ENCODE data around the gene KCNN3.

Gene KCNN3

DNA sequence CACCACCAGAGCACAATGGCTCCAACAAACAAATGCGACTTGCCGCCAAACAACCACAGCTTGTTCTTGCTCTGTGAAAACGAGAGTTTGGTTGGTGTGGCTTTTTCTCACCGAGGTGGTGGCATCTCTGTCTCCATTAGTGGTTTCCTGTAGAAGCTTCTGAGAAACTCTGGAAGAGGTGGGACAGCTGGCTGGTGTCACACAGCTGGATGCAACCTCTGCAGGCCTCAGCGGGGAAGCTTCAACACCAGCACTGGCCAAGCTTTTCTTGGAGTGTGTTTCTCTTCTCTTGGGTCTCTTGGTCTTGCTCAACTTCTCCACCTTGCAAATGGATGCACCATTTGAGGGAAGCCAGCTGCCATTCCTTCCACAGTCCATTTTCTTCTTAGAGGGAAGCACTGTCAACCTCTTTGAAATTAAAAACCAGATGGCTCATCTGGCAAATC lies 124.8 kb downstream of the KCNN3 start:
- DNase-seq (ENCODE audit: low read depth), result no peak
- H3K4me3 ChIP-seq (ENCODE audit: low read depth, low read length), result no peak overlapping the region

DNA sequence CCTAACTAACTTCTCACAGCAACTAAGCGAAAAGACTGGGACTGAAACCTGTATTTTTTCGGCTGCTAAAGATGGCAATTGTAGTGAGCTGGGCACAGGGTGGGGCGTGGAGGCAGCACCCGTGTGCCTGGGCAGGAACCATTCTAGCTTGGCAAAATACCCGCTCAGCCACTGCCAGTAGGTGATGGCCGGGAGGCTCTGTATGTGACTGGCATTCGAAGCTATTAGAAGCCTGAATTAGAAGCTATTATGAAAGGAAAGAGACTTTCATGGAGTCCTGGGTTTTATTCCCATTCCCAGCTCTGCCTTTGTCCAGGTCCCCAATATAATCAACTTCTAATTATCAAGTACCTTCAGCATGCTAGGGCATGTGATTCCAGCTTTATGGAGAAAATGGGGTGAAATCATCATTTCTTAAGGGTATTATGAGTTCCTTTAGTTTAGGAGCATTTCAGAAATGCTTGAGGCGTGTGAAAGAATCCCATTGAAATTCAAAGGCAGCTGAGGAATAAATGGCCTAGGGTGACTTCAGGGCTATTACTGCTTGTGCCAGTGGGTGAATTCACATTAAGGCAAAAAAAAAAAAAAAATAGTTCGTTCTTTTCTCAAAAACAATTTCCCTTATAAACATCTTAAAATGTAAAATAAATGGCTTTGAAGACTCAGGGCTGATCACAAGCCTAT lies 125.6 kb downstream of the KCNN3 start:
- H3K4me3 ChIP-seq (ENCODE audit: low read depth, low read length), result no peak overlapping the region
- DNase-seq (ENCODE audit: low read depth), result no peak

DNA sequence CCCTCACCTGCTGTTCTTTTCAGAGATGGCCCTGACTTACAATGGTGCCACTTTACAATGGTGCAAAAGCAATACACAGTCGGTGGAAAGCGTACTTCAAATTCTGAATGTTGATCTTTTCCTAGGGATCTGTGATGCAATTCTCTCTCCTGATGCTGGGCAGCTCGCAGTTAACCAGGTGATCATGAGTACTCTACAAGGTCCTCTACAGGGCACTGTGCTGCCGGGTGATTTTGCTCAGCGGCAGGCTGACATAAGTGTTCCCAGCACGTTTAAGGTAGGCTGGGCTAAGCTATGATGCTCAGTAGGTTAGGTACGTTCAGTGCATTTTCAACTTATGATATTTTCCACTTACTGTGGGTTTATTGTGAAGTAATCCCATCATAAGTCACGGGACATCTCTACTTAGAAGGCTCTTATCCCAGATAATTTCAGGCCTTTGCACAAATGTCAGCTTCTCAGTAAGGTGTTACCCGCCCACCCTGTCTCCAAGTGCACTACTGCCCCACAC lies 126.5 kb downstream of the KCNN3 start:
- DNase-seq (ENCODE audit: low read depth), result no peak
- no peak overlapping the region for H3K4me3 ChIP-seq (ENCODE audit: low read depth, low read length)

DNA sequence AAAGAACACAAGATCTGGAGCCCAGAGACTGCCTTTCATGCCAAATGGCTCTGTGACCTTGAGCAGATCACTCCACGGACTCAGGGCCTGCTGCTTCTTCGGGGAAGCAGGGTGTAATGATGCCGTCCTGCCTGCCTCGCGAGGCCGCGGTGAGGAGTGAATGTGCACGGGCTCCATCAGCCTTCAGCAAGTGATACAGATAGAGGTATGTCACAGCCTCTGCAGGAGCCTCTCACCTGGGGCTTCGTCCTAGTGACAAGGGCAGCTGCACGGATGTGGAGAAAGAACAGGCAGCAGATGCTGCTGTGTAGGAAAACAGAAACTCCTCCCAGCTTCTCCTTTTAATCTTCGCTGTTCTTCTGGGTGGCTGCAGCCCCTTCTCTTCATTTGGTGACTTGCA lies 127.5 kb downstream of the KCNN3 start:
- H3K4me3 ChIP-seq (ENCODE audit: low read depth, low read length), result no peak overlapping the region
- DNase-seq (ENCODE audit: low read depth), result no peak

DNA sequence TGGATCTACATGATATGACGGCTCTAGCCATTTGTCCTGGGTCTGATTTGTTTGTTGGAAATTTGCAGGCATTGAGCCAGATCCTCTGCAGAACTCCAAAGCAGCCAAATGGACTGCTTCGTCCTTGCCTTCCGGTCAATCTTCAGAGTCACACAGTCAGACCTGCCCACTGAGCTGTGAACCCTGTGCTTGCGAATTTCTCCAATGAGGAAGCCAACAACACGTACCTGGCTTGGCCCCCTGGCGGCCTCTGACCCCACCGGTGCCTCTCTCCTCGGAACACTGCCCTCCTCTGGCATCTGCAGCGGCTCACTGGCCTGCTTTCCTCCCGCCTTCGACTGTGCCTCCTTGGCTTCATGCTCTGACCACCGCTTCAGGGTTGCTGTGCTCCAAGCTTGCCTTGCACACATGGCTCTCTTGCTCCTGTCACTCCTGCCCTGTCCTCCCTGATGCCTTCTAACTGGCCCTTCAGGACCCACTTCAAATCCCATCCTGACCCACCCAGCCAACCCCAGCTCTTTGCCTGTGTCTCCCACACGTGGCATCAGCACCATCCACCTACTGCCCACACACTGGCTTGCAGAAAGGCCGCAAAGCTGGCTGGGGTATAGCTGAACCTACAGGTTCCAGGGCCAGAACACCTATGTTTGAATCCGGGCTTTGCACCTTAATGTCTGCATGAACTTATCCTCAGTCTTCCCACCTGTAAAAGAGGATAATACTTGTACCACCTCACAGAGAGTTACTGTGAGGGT lies 128.2 kb downstream of the KCNN3 start:
- H3K4me3 ChIP-seq (ENCODE audit: low read depth, low read length), result no peak overlapping the region
- DNase-seq (ENCODE audit: low read depth), result no peak

DNA sequence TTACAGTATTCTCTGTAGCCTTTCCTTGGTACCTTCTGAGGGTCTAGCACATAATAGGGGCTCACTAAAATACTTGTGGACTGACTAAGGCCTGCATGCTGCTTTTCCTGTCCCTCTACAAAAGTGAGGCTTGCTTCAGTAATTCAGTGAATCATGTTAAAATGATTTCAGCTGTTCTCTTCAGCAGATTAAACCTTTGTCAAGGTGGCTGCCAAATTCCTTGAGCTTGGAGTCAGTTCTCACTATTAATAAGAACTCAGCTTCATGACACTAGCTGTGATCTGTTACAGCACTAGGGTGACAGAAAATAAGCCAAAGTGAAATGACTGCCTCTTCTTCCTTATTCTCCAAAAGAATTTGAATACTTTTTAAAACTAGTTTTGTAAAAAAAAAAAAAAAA lies 128.8 kb downstream of the KCNN3 start:
- no peak overlapping the region for H3K4me3 ChIP-seq (ENCODE audit: low read depth, low read length)
- no peak for DNase-seq (ENCODE audit: low read depth)

DNA sequence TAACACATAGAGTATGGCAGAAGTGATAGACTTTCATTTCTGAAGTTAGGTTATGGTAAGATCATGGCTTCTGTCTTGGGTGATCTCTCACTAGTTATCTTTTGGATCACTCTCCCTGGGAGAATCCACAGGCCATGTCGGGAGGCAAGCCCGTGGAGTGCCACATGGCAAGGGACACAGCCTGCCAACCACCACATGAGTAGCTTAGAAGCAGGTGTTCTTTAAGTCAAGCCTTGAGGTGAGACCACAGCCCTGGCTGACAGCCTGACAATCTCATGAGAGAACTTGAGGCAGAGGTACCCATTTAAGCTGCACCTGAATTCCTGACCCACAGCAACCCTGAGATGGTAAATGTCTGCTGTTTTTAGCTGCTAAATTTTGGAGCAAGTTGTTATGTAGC lies 130.4 kb downstream of the KCNN3 start:
- no peak for DNase-seq (ENCODE audit: low read depth)
- no peak overlapping the region for H3K4me3 ChIP-seq (ENCODE audit: low read depth, low read length)

DNA sequence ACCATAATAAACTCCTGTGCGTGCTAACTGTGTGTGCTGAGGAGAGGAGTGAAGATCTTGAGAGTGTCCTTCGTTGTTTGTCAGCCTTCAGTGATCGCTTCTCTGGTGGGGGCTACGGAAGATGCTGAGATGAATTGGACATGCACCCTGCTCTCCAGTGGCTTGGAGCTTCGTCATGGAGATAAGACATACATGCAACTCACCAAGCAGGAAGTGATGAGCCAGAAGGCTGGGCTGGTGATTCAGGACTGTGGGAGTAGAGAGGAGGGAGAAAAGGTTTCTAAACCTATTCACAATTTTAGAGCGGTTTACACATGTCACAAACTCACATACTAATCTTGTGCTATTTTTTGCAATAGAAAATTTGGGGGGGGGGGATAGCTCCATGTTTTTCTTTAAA lies 133.2 kb downstream of the KCNN3 start:
- no peak for DNase-seq (ENCODE audit: low read depth)

DNA sequence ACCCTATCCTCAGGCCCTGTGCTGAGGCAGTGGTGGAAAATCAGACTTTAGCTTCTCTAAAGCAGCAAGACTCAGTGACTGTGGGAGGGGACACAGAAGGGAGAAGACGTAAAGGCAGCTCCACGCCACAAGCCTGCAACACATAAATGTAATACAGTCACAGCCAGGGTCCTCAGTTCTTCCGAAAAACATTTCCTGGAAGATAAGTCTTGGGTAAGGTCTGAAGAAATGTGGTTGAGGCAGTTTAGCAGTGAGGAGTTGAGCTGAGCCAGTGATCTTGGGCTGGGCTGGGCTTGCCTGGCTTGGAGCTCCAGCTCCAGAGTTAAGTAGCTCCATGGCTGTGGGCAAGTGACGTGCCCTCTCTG lies 134.3 kb downstream of the KCNN3 start:
- DNase-seq (ENCODE audit: low read depth), result no peak

More for the DNA sequence above, 133.2 kb downstream of the KCNN3 start:
- H3K4me3 ChIP-seq (ENCODE audit: low read depth, low read length), result no peak overlapping the region

DNA sequence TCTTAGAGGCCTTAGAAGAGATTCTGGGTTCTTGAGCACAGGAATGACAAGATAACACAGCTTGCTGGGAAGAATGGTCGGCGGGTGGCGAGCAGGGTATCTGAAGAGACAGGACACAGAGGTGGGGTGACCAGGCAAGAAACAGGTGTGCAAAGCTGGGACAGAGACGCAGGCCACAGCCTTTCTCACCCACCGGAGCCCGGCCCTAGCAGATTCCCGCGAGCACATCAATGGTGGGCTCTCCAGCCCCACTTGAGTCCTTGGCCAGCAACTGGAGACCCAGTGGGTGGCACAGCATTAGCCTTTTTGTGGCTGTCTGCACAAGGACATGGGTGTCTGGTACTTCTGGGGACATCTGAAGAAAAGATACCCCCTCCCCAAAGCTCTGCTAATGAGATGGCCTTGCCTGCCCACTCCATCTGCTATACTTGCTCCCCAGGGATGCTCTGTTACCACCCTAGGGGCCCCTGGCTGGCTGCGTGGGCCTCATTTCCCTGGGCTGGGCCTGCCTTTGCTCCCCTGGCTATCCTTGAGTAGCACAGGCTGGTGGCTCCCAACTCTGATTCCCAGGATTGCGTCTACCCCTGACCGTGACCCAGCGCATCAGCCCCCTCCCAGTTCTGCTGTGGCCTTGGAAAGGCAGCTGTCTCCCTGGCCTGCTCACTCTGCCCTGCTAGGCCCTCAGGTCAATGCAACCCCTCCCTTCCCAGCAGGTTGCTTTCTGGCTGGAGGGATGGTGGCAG lies 134.8 kb downstream of the KCNN3 start:
- H3K4me3 ChIP-seq (ENCODE audit: low read depth, low read length), result no peak overlapping the region
- DNase-seq (ENCODE audit: low read depth), result no peak

More for the DNA sequence above, 134.3 kb downstream of the KCNN3 start:
- no peak overlapping the region for H3K4me3 ChIP-seq (ENCODE audit: low read depth, low read length)

DNA sequence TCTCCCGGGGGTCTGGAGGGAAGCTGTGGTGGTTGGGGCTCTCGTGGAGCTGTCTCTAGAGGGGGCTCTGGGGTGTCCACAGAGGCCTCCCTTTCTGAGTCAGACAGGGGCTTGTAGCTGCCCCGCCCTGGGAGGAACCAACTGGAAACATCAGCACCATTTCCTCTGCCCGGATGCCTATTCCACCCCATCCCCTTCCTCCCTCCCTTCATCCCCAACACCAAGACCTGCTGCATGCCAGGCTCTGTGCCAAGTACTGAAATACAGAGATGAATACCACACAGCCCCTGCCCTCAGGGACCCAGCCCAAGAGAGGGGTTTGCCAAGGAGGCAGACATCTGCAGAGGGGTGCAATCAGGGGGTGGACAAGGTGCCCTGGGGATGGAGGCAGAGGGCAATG lies 136.5 kb downstream of the KCNN3 start:
- H3K4me3 ChIP-seq (ENCODE audit: low read depth, low read length), result no peak overlapping the region
- DNase-seq (ENCODE audit: low read depth), result no peak

DNA sequence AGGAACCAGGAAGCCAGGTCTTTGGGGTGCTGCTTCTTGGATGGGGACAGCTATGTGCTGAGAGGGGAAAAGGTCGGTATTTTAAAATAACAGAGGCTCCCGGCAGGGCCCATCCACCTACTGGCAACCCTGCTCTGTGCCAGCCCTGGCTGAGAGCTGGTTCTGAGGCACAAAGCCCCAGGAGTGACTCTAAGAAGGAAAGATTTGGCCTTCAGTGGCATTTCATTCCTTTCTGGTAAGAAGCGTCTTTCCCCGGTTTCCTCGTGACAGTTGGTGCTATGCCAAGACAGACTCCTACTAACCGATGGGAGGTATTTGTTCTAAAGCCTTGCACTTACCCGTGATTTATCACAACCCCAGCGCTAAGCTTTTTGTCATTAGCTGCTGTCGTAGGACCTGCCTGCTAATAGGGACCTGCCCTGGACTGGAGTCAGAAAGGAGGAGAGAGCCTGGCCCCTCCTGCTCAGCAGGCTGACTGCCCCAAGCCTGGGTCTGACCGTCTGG lies 139.0 kb downstream of the KCNN3 start:
- no peak overlapping the region for H3K4me3 ChIP-seq (ENCODE audit: low read depth, low read length)
- no peak for DNase-seq (ENCODE audit: low read depth)

DNA sequence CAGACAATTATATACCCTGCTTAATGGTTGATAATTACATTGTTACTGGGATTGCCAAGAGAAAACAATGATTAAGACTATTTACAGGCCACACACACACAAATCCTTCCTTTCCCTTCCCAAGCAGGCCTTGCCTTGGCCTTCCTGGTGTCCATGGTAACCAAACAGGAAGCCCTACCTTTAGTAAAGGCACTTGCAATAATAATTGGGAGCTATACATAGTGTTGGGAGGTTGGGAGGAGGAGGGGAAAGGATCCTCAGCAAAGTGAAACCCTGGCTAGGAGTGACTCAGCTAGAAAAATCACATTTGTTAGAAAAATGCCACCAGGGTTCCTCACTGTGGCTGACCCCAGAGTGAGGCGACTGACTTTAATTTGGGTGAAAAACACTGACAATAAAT lies 139.8 kb downstream of the KCNN3 start:
- no peak for DNase-seq (ENCODE audit: low read depth)
- no peak overlapping the region for H3K4me3 ChIP-seq (ENCODE audit: low read depth, low read length)

DNA sequence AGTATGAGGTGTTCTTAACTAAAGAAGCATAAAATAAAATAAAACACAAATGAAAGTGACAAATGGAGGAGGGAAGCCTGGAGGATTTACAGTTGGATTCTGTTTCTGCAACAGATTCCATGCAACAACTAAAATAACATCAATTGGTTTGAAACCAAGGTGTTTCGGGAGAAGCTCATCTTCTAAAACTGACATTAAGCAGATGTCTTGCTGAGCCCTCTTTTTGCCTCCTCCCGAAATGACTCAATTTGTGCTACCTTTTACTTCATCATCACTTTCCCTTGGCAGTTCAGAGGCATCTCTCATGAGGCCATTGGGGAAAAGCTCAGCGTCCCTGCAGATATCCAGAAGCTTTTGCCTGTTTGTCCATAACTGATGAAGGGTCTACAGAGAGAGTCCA lies 140.5 kb downstream of the KCNN3 start:
- H3K4me3 ChIP-seq (ENCODE audit: low read depth, low read length), result no peak overlapping the region

DNA sequence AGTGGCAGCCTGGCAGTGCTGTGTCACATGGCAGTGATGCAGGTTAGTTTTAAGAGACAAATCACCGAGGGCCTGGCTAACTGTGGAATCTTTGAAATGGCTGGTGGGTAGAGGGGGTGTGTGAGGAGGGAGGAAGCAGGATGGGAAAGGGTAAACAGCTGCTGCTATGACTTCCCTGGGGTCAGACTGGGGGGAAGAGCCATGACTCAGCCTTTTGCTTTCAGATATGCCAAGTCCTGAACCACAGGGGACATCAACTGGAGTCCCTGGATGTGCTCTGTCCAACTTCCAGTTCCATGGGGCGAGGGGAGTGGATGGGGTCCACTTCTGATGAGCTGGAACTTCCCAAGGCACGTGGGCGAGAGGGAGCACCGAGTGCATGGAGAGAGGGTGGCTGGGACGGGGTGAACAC lies 141.0 kb downstream of the KCNN3 start:
- no peak for DNase-seq (ENCODE audit: low read depth)
- H3K4me3 ChIP-seq (ENCODE audit: low read depth, low read length), result no peak overlapping the region

More for the DNA sequence above, 140.5 kb downstream of the KCNN3 start:
- no peak for DNase-seq (ENCODE audit: low read depth)

DNA sequence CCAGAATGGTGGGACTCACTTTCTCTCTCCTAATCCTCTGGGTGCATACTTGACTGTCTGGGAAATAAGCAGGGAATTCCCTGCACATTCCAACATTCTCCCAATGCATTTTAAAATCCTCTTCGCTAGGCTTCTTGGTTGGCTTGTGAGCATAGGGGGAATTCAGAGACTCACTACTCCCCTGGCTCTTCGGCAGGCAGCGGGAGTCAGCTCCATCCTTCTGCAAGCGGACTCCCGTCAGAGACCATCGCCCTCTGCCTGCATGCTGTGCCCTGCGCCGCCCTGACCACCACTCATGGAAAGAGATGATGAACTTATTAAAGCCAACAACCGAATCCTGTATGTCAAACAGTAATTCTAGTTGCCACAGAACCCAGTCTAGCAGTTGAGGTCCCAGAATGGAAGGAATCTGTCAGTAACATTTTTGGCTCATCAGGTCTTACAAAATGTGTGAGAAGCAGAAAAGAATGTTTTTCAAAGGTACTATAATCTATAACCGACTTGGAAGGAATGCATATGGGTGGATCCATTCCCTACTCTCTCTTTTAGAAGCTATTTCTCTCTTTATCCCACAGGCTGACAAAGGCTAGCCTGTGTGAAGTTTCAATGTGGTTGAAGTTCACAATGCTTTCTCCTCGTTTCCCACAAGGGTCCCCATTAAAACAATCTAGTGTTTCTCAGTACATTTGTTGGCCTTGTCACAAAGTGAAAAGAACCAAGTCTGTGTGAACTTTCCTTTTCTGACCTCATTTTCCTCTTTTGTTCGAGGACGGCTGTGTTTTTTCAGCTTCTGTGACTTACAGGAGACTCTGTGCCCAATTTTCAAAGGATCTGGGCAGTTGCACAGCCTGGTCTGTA lies 143.0 kb downstream of the KCNN3 start:
- DNase-seq (ENCODE audit: low read depth), result no peak
- no peak overlapping the region for H3K4me3 ChIP-seq (ENCODE audit: low read depth, low read length)

DNA sequence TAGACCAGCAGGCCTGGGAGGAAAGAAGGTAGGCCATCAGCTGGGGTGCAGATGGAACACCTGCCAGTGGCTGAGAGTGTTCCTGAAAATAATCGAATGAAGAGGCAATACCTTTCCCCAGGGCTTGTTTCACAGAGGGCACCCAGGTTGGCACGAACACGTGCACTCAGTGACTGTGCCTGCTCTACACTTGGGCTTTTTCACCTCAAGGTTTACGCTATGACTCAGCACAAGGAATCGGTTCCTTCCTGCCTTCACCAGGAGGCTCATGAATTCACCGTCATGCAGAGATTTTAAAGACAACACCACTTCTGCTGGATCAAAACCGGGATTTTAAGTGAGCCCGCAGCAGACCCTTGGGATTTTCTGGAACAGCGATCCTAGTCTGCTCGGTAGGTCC lies 143.6 kb downstream of the KCNN3 start:
- no peak for DNase-seq (ENCODE audit: low read depth)

DNA sequence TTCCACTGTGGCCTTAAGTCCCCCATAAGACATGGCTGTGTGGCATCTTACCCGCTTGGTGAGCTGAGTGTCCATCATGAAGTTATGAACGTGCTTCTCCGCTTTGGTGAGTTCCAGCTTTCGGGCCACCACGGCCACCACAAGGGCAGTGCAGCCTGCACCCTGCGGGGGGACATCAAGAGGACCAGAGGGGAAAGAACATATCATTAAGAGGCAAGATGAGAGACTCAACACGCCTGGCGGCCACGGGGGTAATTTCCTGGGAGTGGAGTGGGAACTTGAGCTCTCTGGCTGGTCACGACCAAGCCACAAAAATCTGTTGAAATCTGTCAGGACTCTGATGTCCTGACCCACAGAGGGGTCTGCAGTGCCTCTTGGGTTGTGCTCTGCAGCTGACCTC lies 144.2 kb downstream of the KCNN3 start:
- DNase-seq (ENCODE audit: low read depth), result no peak
- no peak overlapping the region for H3K4me3 ChIP-seq (ENCODE audit: low read depth, low read length)

More for the DNA sequence above, 143.6 kb downstream of the KCNN3 start:
- H3K4me3 ChIP-seq (ENCODE audit: low read depth, low read length), result no peak overlapping the region

All from skeletal muscle cell (primary cell).